K562 (cell line): Measurements from ENCODE around the gene NIPAL3. TPM values are rescaled to one million over a fixed set of nuclear protein-coding genes. Genes with fewer than 3 reads are reported as not detected.
A peak's percentile ranks its signal among the peaks of the same experiment; 100 is the strongest.

Experiments used
- BACH1 ChIP-seq: fragments of 200-800 bp; sonication (Bioruptor generic); IDR thresholded peaks from 2 replicates; pipeline ENCODE4 v1.6.1; 2016; ENCODE audit warnings: missing genetic modification characterization, missing compliant biosample characterization
- CBFB ChIP-seq: sonication (generic); formaldehyde crosslinking; IDR thresholded peaks from 2 replicates; pipeline ENCODE4 v1.4.0; 2020; ENCODE audit warnings: mild to moderate bottlenecking, missing genetic modification reagents
- E2F4 ChIP-seq: sonication (generic); formaldehyde crosslinking; IDR thresholded peaks from 2 replicates; pipeline ENCODE4 v1.8.0; 2022; ENCODE audit warnings: mild to moderate bottlenecking, low read depth, missing genetic modification reagents
- EHMT2 ChIP-seq: fragments of 450-650 bp; IDR thresholded peaks from 2 replicates; pipeline ENCODE4 v1.6.1; 2018; ENCODE audit warnings: antibody characterized with exemption
- FOSL1 ChIP-seq: fragments of 200-800 bp; sonication (Bioruptor generic); conservative IDR thresholded peaks from 2 replicates; pipeline ENCODE4 v1.6.1; 2016; ENCODE audit warnings: missing genetic modification characterization, missing compliant biosample characterization
- FUS ChIP-seq: fragments of 200-400 bp; formaldehyde crosslinking; optimal IDR thresholded peaks from 2 replicates; pipeline ENCODE3; 2017; ENCODE audit warnings: low read depth, low read length
- HCFC1 ChIP-seq: IDR thresholded peaks from 2 replicates; pipeline ENCODE4 v1.6.1; 2012; ENCODE audit warnings: low read depth, low read length, improper control_type of control experiment
- HNRNPL ChIP-seq: fragments of 200-400 bp; formaldehyde crosslinking; IDR thresholded peaks from 2 replicates; pipeline ENCODE4 v1.6.1; 2017; ENCODE audit warnings: low read depth, mild to moderate bottlenecking, low read length
- KLF13 ChIP-seq: fragments of 450-650 bp; IDR thresholded peaks from 2 replicates; pipeline ENCODE4 v1.6.1; 2016; ENCODE audit warnings: missing genetic modification characterization, low read depth, mild to moderate bottlenecking, missing compliant biosample characterization, moderate library complexity, borderline replicate concordance
- KLF6 ChIP-seq: fragments of 250-450 bp; sonication (Bioruptor Pico); IDR thresholded peaks from 2 replicates; pipeline ENCODE4 v1.4.0; 2020; ENCODE audit warnings: mild to moderate bottlenecking, moderate library complexity, borderline replicate concordance
- MCM2 ChIP-seq: fragments of 450-650 bp; IDR thresholded peaks from 2 replicates; pipeline ENCODE4 v1.6.1; 2017; ENCODE audit warnings: low read depth, mild to moderate bottlenecking
- NCOA1 ChIP-seq: fragments of 450-650 bp; IDR thresholded peaks from 2 replicates; pipeline ENCODE4 v1.6.1; 2016; ENCODE audit warnings: low read depth
- NFIC ChIP-seq: fragments of 450-650 bp; IDR thresholded peaks from 2 replicates; pipeline ENCODE4 v1.6.1; 2017; ENCODE audit warnings: mild to moderate bottlenecking, inconsistent platforms
- NR1H2 ChIP-seq: sonication (generic); formaldehyde crosslinking; IDR thresholded peaks from 2 replicates; pipeline ENCODE4 v1.4.0; 2020; ENCODE audit warnings: mild to moderate bottlenecking, missing genetic modification reagents
- PHF8 ChIP-seq: fragments of 200-600 bp; sonication (generic); IDR thresholded peaks from 2 replicates; pipeline ENCODE4 v1.6.1; 2012; ENCODE audit warnings: mixed run types, mild to moderate bottlenecking, inconsistent platforms, low read length, moderate library complexity, borderline replicate concordance
- RAD21 ChIP-seq, 2 experiments: fragments of 250-450 bp in 1 of 2; fragments of 450-650 bp in 1 of 2; sonication (Bioruptor Pico) in 1 of 2; formaldehyde crosslinking in 1 of 2; IDR thresholded peaks in 1 of 2; conservative IDR thresholded peaks in 1 of 2; 2 replicates each; pipeline versions ENCODE4 v1.4.0 to v1.8.0; 2020 to 2022; ENCODE audit warnings: mild to moderate bottlenecking in 2 of 2, moderate library complexity in 1 of 2
- SMARCC2 ChIP-seq: fragments of 450-650 bp; IDR thresholded peaks from 2 replicates; pipeline ENCODE4 v1.6.1; 2017; ENCODE audit warnings: antibody characterized with exemption, moderate library complexity, mild to moderate bottlenecking, low read depth
- SRSF1 ChIP-seq: fragments of 200-400 bp; formaldehyde crosslinking; IDR thresholded peaks from 2 replicates; pipeline ENCODE4 v1.6.1; 2017; ENCODE audit warnings: mild to moderate bottlenecking, low read depth, low read length, moderate library complexity
- TARDBP ChIP-seq: fragments of 450-650 bp; IDR thresholded peaks from 2 replicates; pipeline ENCODE4 v1.6.1; 2016
- TEAD2 ChIP-seq: fragments of 450-650 bp; IDR thresholded peaks from 2 replicates; pipeline ENCODE4 v1.6.1; 2016; ENCODE audit warnings: missing genetic modification characterization, control low read depth, missing compliant biosample characterization
- TRIM24 ChIP-seq, 2 experiments: fragments of 450-650 bp; IDR thresholded peaks; 2 replicates each; pipeline ENCODE4 v1.6.1; 2016
- ZBED1 ChIP-seq: IDR thresholded peaks from 2 replicates; pipeline ENCODE4 v1.6.1; 2014
- ZC3H4 ChIP-seq: sonication (generic); formaldehyde crosslinking; IDR thresholded peaks from 2 replicates; pipeline ENCODE4 v1.9.0; 2021; ENCODE audit warnings: missing genetic modification reagents, borderline replicate concordance
- ZMIZ1 ChIP-seq, 2 experiments: fragments of 150-350 bp in 1 of 2; IDR thresholded peaks; 2 replicates each; pipeline ENCODE4 v1.6.1; 2012 to 2016; ENCODE audit warnings: low read depth in 2 of 2, low read length in 2 of 2, mild to moderate bottlenecking in 1 of 2, moderate library complexity in 1 of 2
- ZNF165 ChIP-seq: fragments of 250-450 bp; sonication (Bioruptor Pico); IDR thresholded peaks from 2 replicates; pipeline ENCODE4 v1.4.0; 2020; ENCODE audit warnings: borderline replicate concordance
- ZNF253 ChIP-seq: fragments of 250-450 bp; sonication (Bioruptor Pico); conservative IDR thresholded peaks from 2 replicates; pipeline ENCODE4 v1.6.1; 2021; ENCODE audit warnings: mild to moderate bottlenecking
- ZNF384 ChIP-seq: IDR thresholded peaks from 2 replicates; pipeline ENCODE4 v1.6.1; 2012; ENCODE audit warnings: low read depth, low read length, improper control_type of control experiment
- ZNF668 ChIP-seq: fragments of 250-450 bp; sonication (Bioruptor Pico); IDR thresholded peaks from 2 replicates; pipeline ENCODE4 v1.8.0; 2022; ENCODE audit warnings: mild to moderate bottlenecking, inconsistent platforms
- polyA plus RNA-seq, 8 experiments: library from polyadenylated mRNA; depleted of rRNA in 4 of 8; stranded (reverse) in 5 of 8; unstranded in 3 of 8; fragments of >200 nt; fragmentation: Nextera tagmentation in 2 of 8; fragmentation: Illumina TruSeq in 1 of 8; extraction: Ambion mirVana in 2 of 8; extraction: Trizol in 1 of 8; gene quantifications; 2 replicates each; pipeline versions ENCODE4 v1.2.1 to v1.2.3, GENCODE V29; 2011 to 2014; ENCODE audit warnings: inconsistent platforms in 1 of 8, missing spikeins in 1 of 8
- total RNA-seq, 7 experiments: library from RNA; depleted of rRNA in 6 of 7; stranded (reverse); fragments of >200 nt in 6 of 7; fragmentation: Illumina TruSeq in 2 of 7; extraction: Trizol in 2 of 7; gene quantifications; 2 replicates each; pipeline versions ENCODE4 v1.2.1 to v1.2.3, GENCODE V29; 2011 to 2021; ENCODE audit warnings: low replicate concordance in 1 of 7

Gene NIPAL3
- total and polyA plus RNA-seq, 9 of the 15 experiments (the other 6 are each of a cell fraction or from before 2014, with no cell fraction given), result 10.5 to 26.3 (median 16.0) TPM

- TF ChIP-seq E2F4 (CRISPR knock-in tag), result no peak
- TF ChIP-seq KLF13, result no peak
- no peak for TF ChIP-seq KLF6 (CRISPR knock-in tag)
- TF ChIP-seq HNRNPL, result no peak
- TF ChIP-seq NCOA1, result no peak
- TF ChIP-seq ZNF384, result no peak
- TF ChIP-seq FUS, result no peak
- no peak for TF ChIP-seq CBFB (CRISPR knock-in tag)
- TF ChIP-seq PHF8, result peak; percentile 64; the same call in 1 of the 2 replicates
- TF ChIP-seq ZNF253 (CRISPR knock-in tag), result no peak
- TF ChIP-seq ZNF165 (CRISPR knock-in tag), result no peak
- TF ChIP-seq ZNF668 (CRISPR knock-in tag), result no peak
- TF ChIP-seq SMARCC2, result no peak
- no peak for TF ChIP-seq TEAD2 (tag)
- TF ChIP-seq TRIM24 (IDR thresholded peaks at IDR 0.05), result no peak; a peak in 1 of 4 replicates
- TF ChIP-seq FOSL1 (tag), result no peak
- no peak for TF ChIP-seq NR1H2 (CRISPR knock-in tag)
- no peak for TF ChIP-seq EHMT2
- TF ChIP-seq ZMIZ1 (IDR thresholded peaks at IDR 0.05; ENCODE audit: low read depth in 2 of 2, low read length in 2 of 2), result no peak
- TF ChIP-seq MCM2, result peak; percentile 63; the same call in 1 of the 2 replicates
- TF ChIP-seq HCFC1, result no peak; the same call in 1 of the 2 replicates
- TF ChIP-seq ZC3H4, result no peak
- TF ChIP-seq SRSF1, result 0 out of 2 replicates have a peak, but pooled peaks have one; percentile 38
- TF ChIP-seq NFIC, result no peak
- TF ChIP-seq BACH1 (tag), result no peak
- TF ChIP-seq RAD21 (CRISPR knock-in tag; conservative IDR thresholded peaks at IDR 0.05 in 1 of 2, IDR thresholded peaks at IDR 0.05 in 1 of 2), result no peak
- TF ChIP-seq TARDBP, result no peak
- no peak for TF ChIP-seq ZBED1
Observed at GRCh38 chr1:24502065-24502708, 86.6 kb downstream of the NIPAL3 start (continued).
